ENCODE results near the gene GOLT1A.

GRCh38 chr1:204259196-204259595 is 45.4 kb upstream of the GOLT1A start:
- TF ChIP-seq POLR2A (IDR thresholded peaks at IDR 0.05; ENCODE audit: low read length): no peak
- no peak for TF ChIP-seq GATA1 (IDR thresholded peaks at IDR 0.05; ENCODE audit: low read depth, low read length)
